GM12878 (cell line): ENCODE measurements around the gene KRT78. TPM values are rescaled to one million over a fixed set of nuclear protein-coding genes. Genes with fewer than 3 reads are reported as not detected.

Source experiments
- ATAC-seq: fragments of 200-7000 bp; cut with Tn5 transposase; 3 replicates; pipeline ENCODE4 v1.9.1; 2020; ENCODE audit warnings: mild to moderate bottlenecking, moderate library complexity
- BruUV-seq: library from RNA; stranded (reverse); fragments of 400-500 nt; replicated peaks from 2 replicates; lab custom pipeline; 2021; lab: Mats Ljungman, UMichigan
- CTCF ChIA-PET: fragments of 300-600 bp; sonication (Branson Sonifier 250); formaldehyde crosslinking; extraction: SDS; loops from one replicate; lab custom pipeline; 2021; ENCODE audit warnings: inconsistent platforms; lab: Yijun Ruan, JAX
- POLR2A ChIA-PET: fragments of 350-600 bp; formaldehyde crosslinking; extraction: SDS; loops from one replicate; lab custom pipeline; 2021; ENCODE audit warnings: inconsistent platforms; lab: Charles Lee
- RAD21 ChIA-PET: fragments of 300-600 bp; sonication (Branson Sonifier 250); formaldehyde crosslinking; loops from one replicate; lab custom pipeline; 2023; ENCODE audit warnings: antibody characterized with exemption; ENCODE audit not compliant: unreplicated experiment; lab: Charles Lee
- SMC1A ChIA-PET: fragments of 300-600 bp; sonication (Branson Sonifier 250); formaldehyde crosslinking; loops from one replicate; lab custom pipeline; 2023; ENCODE audit not compliant: unreplicated experiment, uncharacterized antibody; lab: Charles Lee
- DNase-seq: peaks from one replicate; pipeline ENCODE4 v3.0.0-alpha.2; 2011; ENCODE audit warnings: low read depth, low spot score
- FAIRE-seq: peaks from 3 replicates; lab custom pipeline; 2011; peaks lifted over from hg19 to GRCh38; lab: Jason Lieb, UNC
- H2AFZ ChIP-seq: 2 replicates; pipeline ENCODE4 v1.6.0; 2011; ENCODE audit warnings: low read depth, low read length, control low read depth; ENCODE audit not compliant: control insufficient read depth
- H3K27ac ChIP-seq: 2 replicates; pipeline ENCODE4 v1.5.1; 2011; ENCODE audit warnings: control low read depth; ENCODE audit not compliant: control insufficient read depth, insufficient read depth
- H3K27me3 ChIP-seq, 2 experiments: replicated peaks in 1 of 2; 2 replicates each; pipeline versions ENCODE4 v1.6.0 to v1.6.1; 2011; ENCODE audit warnings: low read length in 1 of 2; ENCODE audit not compliant: control insufficient read depth in 2 of 2, insufficient read depth in 2 of 2
- H3K36me3 ChIP-seq, 2 experiments: 2 replicates each; pipeline ENCODE4 v1.5.1; 2011; ENCODE audit warnings: low read length in 1 of 2; ENCODE audit not compliant: control insufficient read depth in 2 of 2, insufficient read depth in 2 of 2
- H3K4me1 ChIP-seq: 2 replicates; pipeline ENCODE4 v1.6.1; 2011; ENCODE audit warnings: mild to moderate bottlenecking, low read length, moderate library complexity, mixed read lengths; ENCODE audit not compliant: control insufficient read depth, insufficient read depth
- H3K4me2 ChIP-seq: 2 replicates; pipeline ENCODE4 v1.6.0; 2011; ENCODE audit warnings: control low read depth; ENCODE audit not compliant: control insufficient read depth, insufficient read depth
- H3K4me3 ChIP-seq: fragments of 200-600 bp; sonication (generic); 2 replicates; pipeline ENCODE4 v1.5.1; 2016
- H3K79me2 ChIP-seq: 2 replicates; pipeline ENCODE4 v1.6.0; 2011; ENCODE audit warnings: low read length; ENCODE audit not compliant: control insufficient read depth, insufficient read depth
- H3K9ac ChIP-seq: 2 replicates; pipeline ENCODE4 v1.8.0; 2011; ENCODE audit warnings: low read length, control low read depth, mixed read lengths; ENCODE audit not compliant: control insufficient read depth, insufficient read depth
- H3K9me3 ChIP-seq: replicated peaks from 3 replicates; pipeline ENCODE4 v1.5.1; 2011; ENCODE audit warnings: mild to moderate bottlenecking, low read length; ENCODE audit not compliant: control insufficient read depth, insufficient read depth
- H4K20me1 ChIP-seq: 2 replicates; pipeline ENCODE4 v1.6.0; 2011; ENCODE audit not compliant: control insufficient read depth, insufficient read depth
- CTCF ChIP-seq, 3 experiments: IDR thresholded peaks in 2 of 3; conservative IDR thresholded peaks in 1 of 3; 2 replicates each; pipeline ENCODE4 v1.5.1; 2011; ENCODE audit warnings: low read depth in 3 of 3, low read length in 3 of 3, mild to moderate bottlenecking in 3 of 3, control low read depth in 2 of 3, moderate library complexity in 2 of 3, inconsistent platforms in 1 of 3, mixed read lengths in 1 of 3; ENCODE audit not compliant: control insufficient read depth in 2 of 3, insufficient read depth in 1 of 3; ENCODE audit errors: extremely low read depth in 1 of 3
- GABPA ChIP-seq: IDR thresholded peaks from 2 replicates; pipeline ENCODE4 v1.6.1; 2014; ENCODE audit warnings: antibody characterized with exemption, low read depth, mild to moderate bottlenecking, inconsistent platforms
- KAT2A ChIP-seq: conservative IDR thresholded peaks from 2 replicates; pipeline ENCODE4 v1.6.1; 2011; ENCODE audit warnings: low read depth, low read length; ENCODE audit not compliant: control insufficient read depth
- RAD21 ChIP-seq: IDR thresholded peaks from 2 replicates; pipeline ENCODE4 v1.6.1; 2011; ENCODE audit warnings: mild to moderate bottlenecking, low read depth, low read length, moderate library complexity; ENCODE audit not compliant: insufficient read depth
- RUNX3 ChIP-seq: IDR thresholded peaks from 2 replicates; pipeline ENCODE4 v1.6.1; 2012; ENCODE audit warnings: low read length, inconsistent platforms
- SMAD5 ChIP-seq: IDR thresholded peaks from 2 replicates; pipeline ENCODE4 v1.6.1; 2016; ENCODE audit warnings: antibody characterized with exemption, low read depth
- WRNIP1 ChIP-seq: IDR thresholded peaks from 2 replicates; pipeline ENCODE4 v1.6.1; 2011; ENCODE audit warnings: low read depth, low read length, improper control_type of control experiment, borderline replicate concordance
- WGBS: methylation state at CpG from one replicate; pipeline ENCODE4 v1.1.6; 2016; ENCODE audit warnings: low lambda C conversion rate; ENCODE audit not compliant: insufficient replicate concordance, insufficient coverage; ENCODE audit errors: missing lambda C conversion rate; 5-methylcytosine and 5-hydroxymethylcytosine counted together
- in situ Hi-C: fragments of 300-500 bp; cut with MboI; formaldehyde crosslinking; loops from 9 replicates; pipeline ENCODE4 v1.14.3; 2018; ENCODE audit warnings: mixed read lengths
- intact Hi-C: fragments of 100-400 bp; cut with micrococcal nuclease; formaldehyde crosslinking; loops from one replicate; pipeline ENCODE4 v1.14.2; 2022; ENCODE audit not compliant: unreplicated experiment
- polyA plus RNA-seq, 11 experiments: library from polyadenylated mRNA; depleted of rRNA in 4 of 11; unstranded in 6 of 11; stranded (reverse) in 5 of 11; fragments of >200 nt; fragmentation: Nextera tagmentation in 4 of 11; fragmentation: Illumina TruSeq in 1 of 11; extraction: Ambion mirVana in 4 of 11; extraction: Trizol in 1 of 11; gene quantifications; 1 replicate in 1 of 11; 2 replicates in 10 of 11; pipeline versions ENCODE4 v1.2.1 to v1.2.3, GENCODE V29; 2011 to 2016; ENCODE audit warnings: inconsistent platforms in 2 of 11, missing spikeins in 2 of 11, low read depth in 1 of 11
- total RNA-seq, 4 experiments: library from RNA; depleted of rRNA in 3 of 4; stranded (reverse); fragments of >200 nt in 3 of 4; fragmentation: Illumina TruSeq in 1 of 4; extraction: Trizol in 1 of 4; gene quantifications; 2 replicates each; pipeline versions ENCODE4 v1.2.1 to v1.2.3, GENCODE V29; 2013 to 2021
- TF ChIP-seq, protein P1 (sequence below): fragments of 450-650 bp; IDR thresholded peaks from 2 replicates; pipeline ENCODE4 v1.6.1; 2017; ENCODE audit warnings: borderline replicate concordance
- TF ChIP-seq, protein P2 (sequence below): fragments of 450-650 bp; IDR thresholded peaks from 2 replicates; pipeline ENCODE4 v1.6.1; 2016; ENCODE audit warnings: mild to moderate bottlenecking, moderate library complexity, borderline replicate concordance
- TF ChIP-seq, protein P3 (sequence below): fragments of 150-350 bp; IDR thresholded peaks from 2 replicates; pipeline ENCODE4 v1.6.1; 2014; ENCODE audit warnings: mild to moderate bottlenecking, low read depth, low read length

The KRT78 gene
- total and polyA plus RNA-seq, 10 of the 15 experiments (the other 5 are each of a cell fraction or from before 2014, with no cell fraction given) = 0.07 TPM; not detected in 9

DNA sequence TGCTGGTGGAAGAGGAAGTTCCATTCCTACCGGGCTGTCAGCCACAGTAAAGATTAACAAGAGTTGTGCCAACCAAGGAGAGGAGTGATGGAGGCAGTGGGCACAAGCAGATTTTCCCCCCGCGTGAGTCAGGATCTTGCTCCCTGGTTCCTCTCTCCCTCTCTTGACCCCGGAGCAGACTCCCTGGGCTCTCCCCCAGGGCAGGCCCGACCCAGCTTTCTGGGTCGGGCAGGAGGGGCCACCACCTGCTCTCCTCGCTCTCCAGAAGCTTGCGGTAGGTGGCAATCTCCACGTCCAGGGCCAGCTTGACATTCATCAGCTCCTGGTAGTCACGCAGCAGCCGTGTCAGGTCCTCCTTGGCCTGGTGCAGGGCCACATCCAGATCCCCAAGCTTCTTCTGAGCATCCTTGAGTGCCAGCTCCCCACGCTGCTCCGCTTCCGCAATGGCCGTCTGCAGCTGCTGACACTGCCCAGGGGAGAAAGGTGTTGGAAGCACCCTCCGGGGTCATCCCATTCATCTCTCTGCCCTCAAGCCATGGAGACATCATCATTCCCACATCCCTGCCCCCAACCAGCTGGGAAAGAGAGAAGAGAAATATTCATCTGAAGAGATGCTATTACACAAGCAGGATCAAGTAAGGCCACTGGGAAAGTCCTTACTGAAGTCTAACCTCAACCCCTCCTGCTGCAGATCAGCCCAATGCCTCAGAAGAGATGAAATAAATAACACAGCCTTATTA, 25.9 kb downstream of the KRT78 start (continued):
- TF ChIP-seq SMAD5 = no peak
- no peak for TF ChIP-seq KAT2A
- no peak for TF ChIP-seq RAD21

- ATAC-seq = no peak
- ChIA-PET SMC1A (no interaction called here), CTCF (no interaction called here), POLR2A (no interaction called here), RAD21 (no interaction called here)
- H3K4me3 ChIP-seq = no peak overlapping the region
- H3K9me3 ChIP-seq = no peaks in the 10 kb centered on the region
- WGBS = 41% methylated on average over 10 of the region's 10 CpGs
- no peak for DNase-seq
- no peak overlapping the region for H2AFZ ChIP-seq
- no peaks in the 10 kb centered on the region; the same call in 1 of the 2 replicates for H4K20me1 ChIP-seq
- H3K79me2 ChIP-seq = no peaks in the 10 kb centered on the region
- no peaks in the 10 kb centered on the region for H3K4me1 ChIP-seq
- H3K9ac ChIP-seq = no peak overlapping the region
- no peak overlapping the region for H3K4me2 ChIP-seq
- H3K27ac ChIP-seq = no peak overlapping the region
- no peaks in the 10 kb centered on the region for H3K36me3 ChIP-seq
- BruUV-seq = no TSS peak
- peaks cover 0 to 9% of the 10 kb centered on the region in 2 experiments; a peak in 2 of 4 replicates for H3K27me3 ChIP-seq
- FAIRE-seq = no peak
- in situ Hi-C loops = no loop called here
- intact Hi-C loops = no loop called here
- no peak for TF ChIP-seq RUNX3
- TF ChIP-seq, protein P1, sequence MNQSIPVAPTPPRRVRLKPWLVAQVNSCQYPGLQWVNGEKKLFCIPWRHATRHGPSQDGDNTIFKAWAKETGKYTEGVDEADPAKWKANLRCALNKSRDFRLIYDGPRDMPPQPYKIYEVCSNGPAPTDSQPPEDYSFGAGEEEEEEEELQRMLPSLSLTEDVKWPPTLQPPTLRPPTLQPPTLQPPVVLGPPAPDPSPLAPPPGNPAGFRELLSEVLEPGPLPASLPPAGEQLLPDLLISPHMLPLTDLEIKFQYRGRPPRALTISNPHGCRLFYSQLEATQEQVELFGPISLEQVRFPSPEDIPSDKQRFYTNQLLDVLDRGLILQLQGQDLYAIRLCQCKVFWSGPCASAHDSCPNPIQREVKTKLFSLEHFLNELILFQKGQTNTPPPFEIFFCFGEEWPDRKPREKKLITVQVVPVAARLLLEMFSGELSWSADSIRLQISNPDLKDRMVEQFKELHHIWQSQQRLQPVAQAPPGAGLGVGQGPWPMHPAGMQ = no peak
- no peak for TF ChIP-seq WRNIP1
- TF ChIP-seq, protein P2, sequence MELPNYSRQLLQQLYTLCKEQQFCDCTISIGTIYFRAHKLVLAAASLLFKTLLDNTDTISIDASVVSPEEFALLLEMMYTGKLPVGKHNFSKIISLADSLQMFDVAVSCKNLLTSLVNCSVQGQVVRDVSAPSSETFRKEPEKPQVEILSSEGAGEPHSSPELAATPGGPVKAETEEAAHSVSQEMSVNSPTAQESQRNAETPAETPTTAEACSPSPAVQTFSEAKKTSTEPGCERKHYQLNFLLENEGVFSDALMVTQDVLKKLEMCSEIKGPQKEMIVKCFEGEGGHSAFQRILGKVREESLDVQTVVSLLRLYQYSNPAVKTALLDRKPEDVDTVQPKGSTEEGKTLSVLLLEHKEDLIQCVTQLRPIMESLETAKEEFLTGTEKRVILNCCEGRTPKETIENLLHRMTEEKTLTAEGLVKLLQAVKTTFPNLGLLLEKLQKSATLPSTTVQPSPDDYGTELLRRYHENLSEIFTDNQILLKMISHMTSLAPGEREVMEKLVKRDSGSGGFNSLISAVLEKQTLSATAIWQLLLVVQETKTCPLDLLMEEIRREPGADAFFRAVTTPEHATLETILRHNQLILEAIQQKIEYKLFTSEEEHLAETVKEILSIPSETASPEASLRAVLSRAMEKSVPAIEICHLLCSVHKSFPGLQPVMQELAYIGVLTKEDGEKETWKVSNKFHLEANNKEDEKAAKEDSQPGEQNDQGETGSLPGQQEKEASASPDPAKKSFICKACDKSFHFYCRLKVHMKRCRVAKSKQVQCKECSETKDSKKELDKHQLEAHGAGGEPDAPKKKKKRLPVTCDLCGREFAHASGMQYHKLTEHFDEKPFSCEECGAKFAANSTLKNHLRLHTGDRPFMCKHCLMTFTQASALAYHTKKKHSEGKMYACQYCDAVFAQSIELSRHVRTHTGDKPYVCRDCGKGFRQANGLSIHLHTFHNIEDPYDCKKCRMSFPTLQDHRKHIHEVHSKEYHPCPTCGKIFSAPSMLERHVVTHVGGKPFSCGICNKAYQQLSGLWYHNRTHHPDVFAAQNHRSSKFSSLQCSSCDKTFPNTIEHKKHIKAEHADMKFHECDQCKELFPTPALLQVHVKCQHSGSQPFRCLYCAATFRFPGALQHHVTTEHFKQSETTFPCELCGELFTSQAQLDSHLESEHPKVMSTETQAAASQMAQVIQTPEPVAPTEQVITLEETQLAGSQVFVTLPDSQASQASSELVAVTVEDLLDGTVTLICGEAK = no peak
- no peak for TF ChIP-seq CTCF (IDR thresholded peaks at IDR 0.05 in 2 of 3, conservative IDR thresholded peaks at IDR 0.05 in 1 of 3; ENCODE audit: control insufficient read depth in 2 of 3, extremely low read depth in 1 of 3, insufficient read depth in 1 of 3, low read depth in 3 of 3, low read length in 3 of 3)
- TF ChIP-seq, protein P3, sequence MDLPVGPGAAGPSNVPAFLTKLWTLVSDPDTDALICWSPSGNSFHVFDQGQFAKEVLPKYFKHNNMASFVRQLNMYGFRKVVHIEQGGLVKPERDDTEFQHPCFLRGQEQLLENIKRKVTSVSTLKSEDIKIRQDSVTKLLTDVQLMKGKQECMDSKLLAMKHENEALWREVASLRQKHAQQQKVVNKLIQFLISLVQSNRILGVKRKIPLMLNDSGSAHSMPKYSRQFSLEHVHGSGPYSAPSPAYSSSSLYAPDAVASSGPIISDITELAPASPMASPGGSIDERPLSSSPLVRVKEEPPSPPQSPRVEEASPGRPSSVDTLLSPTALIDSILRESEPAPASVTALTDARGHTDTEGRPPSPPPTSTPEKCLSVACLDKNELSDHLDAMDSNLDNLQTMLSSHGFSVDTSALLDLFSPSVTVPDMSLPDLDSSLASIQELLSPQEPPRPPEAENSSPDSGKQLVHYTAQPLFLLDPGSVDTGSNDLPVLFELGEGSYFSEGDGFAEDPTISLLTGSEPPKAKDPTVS = no peak
- no peak for TF ChIP-seq GABPA
Measured at GRCh38 chr12:52821826-52822660, 26.8 kb downstream of the KRT78 start.
